Panc1 (cell line): Measurements from ENCODE around the gene WDR35. TPM values are rescaled to one million over a fixed set of nuclear protein-coding genes. Genes with fewer than 3 reads are reported as not detected.

Experiments
- ATAC-seq: fragments of 200-7000 bp; cut with Tn5 transposase; 2 replicates; pipeline ENCODE4 v1.9.1; 2020; ENCODE audit warnings: mild to moderate bottlenecking, moderate library complexity
- BruUV-seq: library from RNA; stranded (reverse); fragments of 400-500 nt; replicated peaks from 2 replicates; lab custom pipeline; 2021; lab: Mats Ljungman, UMichigan
- CTCF ChIA-PET: fragments of 300-600 bp; sonication (Branson Sonifier 250); formaldehyde crosslinking; loops from one replicate; lab custom pipeline; 2022; ENCODE audit warnings: antibody characterized with exemption; lab: Charles Lee
- POLR2A ChIA-PET: fragments of 300-600 bp; sonication (Branson Sonifier 250); formaldehyde crosslinking; loops from one replicate; lab custom pipeline; 2022; ENCODE audit warnings: antibody characterized with exemption; lab: Charles Lee
- DNase-seq: peaks from one replicate; pipeline ENCODE4 v3.0.0-alpha.2; 2010; ENCODE audit warnings: low read depth, low spot score
- H3K27ac ChIP-seq: 2 replicates; pipeline ENCODE4 v1.5.1; 2011; ENCODE audit warnings: mild to moderate bottlenecking, low read length, inconsistent platforms
- H3K27me3 ChIP-seq: fragments of 200-500 bp; sonication (Bioruptor generic); 2 replicates; pipeline ENCODE4 v1.6.0; 2014; ENCODE audit warnings: low read length, inconsistent platforms; ENCODE audit not compliant: control insufficient read depth, insufficient read depth
- H3K36me3 ChIP-seq: fragments of 200-500 bp; sonication (Bioruptor generic); 2 replicates; pipeline ENCODE4 v1.5.1; 2014; ENCODE audit warnings: inconsistent platforms, mild to moderate bottlenecking, low read length, moderate library complexity; ENCODE audit not compliant: control insufficient read depth, insufficient read depth
- H3K4me1 ChIP-seq: 2 replicates; pipeline ENCODE4 v1.5.1; 2011; ENCODE audit warnings: inconsistent platforms, mild to moderate bottlenecking, low read length, moderate library complexity; ENCODE audit not compliant: control insufficient read depth, insufficient read depth
- H3K4me3 ChIP-seq, 2 experiments: 2 replicates each; pipeline ENCODE4 v1.5.1; 2011 to 2012; ENCODE audit warnings: low read depth in 2 of 2, low read length in 2 of 2, mild to moderate bottlenecking in 2 of 2, inconsistent platforms in 1 of 2, moderate library complexity in 1 of 2
- H3K9me3 ChIP-seq: fragments of 200-500 bp; sonication (Bioruptor generic); 2 replicates; pipeline ENCODE4 v1.5.1; 2014; ENCODE audit warnings: low read depth, mild to moderate bottlenecking, inconsistent platforms, low read length, moderate library complexity; ENCODE audit not compliant: control insufficient read depth, insufficient read depth
- CTCF ChIP-seq: fragments of 450-650 bp; IDR thresholded peaks from 2 replicates; pipeline ENCODE4 v1.5.1; 2017; ENCODE audit warnings: mild to moderate bottlenecking
- POLR2AphosphoS5 ChIP-seq: IDR thresholded peaks from 2 replicates; pipeline ENCODE4 v1.6.1; 2012; ENCODE audit warnings: mild to moderate bottlenecking, low read depth, low read length, moderate library complexity
- REST ChIP-seq, 2 experiments: IDR thresholded peaks; 2 replicates each; pipeline ENCODE4 v1.6.1; 2011 to 2012; ENCODE audit warnings: low read depth in 2 of 2, control low read depth in 1 of 2, low read length in 1 of 2, mild to moderate bottlenecking in 1 of 2, moderate library complexity in 1 of 2; ENCODE audit not compliant: insufficient read depth in 1 of 2
- SIN3A ChIP-seq: IDR thresholded peaks from 2 replicates; pipeline ENCODE4 v1.6.1; 2012; ENCODE audit warnings: low read depth, mild to moderate bottlenecking, low read length, moderate library complexity, borderline replicate concordance; ENCODE audit not compliant: insufficient read depth
- TCF7L2 ChIP-seq: IDR thresholded peaks from 2 replicates; pipeline ENCODE4 v1.6.1; 2011; ENCODE audit warnings: mild to moderate bottlenecking, low read depth, low read length, inconsistent platforms
- in situ Hi-C: cut with HindIII; loops from 2 replicates; pipeline ENCODE4 v1.10.0; 2016; ENCODE audit warnings: low sequenced_read_pairs, low pct_unique_long_range_greater_than_20kb
- intact Hi-C: fragments of 100-400 bp; cut with micrococcal nuclease; formaldehyde crosslinking; loops from one replicate; pipeline ENCODE4 v1.10.0; 2022; ENCODE audit not compliant: unreplicated experiment
- total RNA-seq: library from RNA; stranded (reverse); gene quantifications from one replicate; pipeline ENCODE4 v1.2.1, GENCODE V29; 2021; ENCODE audit not compliant: unreplicated experiment

Gene WDR35
- total RNA-seq, 1 experiment from 2014 or later = 13.8 TPM

- ChIA-PET POLR2A (interaction anchor here (0.6 kb wide), 1 partner anchor 15 kb away, joined by 3 read pairs; no protein-coding TSS in a partner anchor), CTCF (interaction anchor here (0.6 kb wide), 1 partner anchor 1121 kb away, joined by 4 read pairs; no protein-coding TSS in a partner anchor)
- in situ Hi-C loops = no loop called here
- ATAC-seq = no peak
- no peak for DNase-seq
- TSS peak; percentile 65 for BruUV-seq
- Histone ChIP-seq H3K27ac (peak overlapping the region; percentile 94), H3K9me3 (no peaks in the 10 kb centered on the region), H3K4me3 (peak overlapping the region; percentile 65 to 98), H3K27me3 (no peaks in the 10 kb centered on the region), H3K36me3 (peaks cover 8% of the 10 kb centered on the region), H3K4me1 (peaks cover 43% of the 10 kb centered on the region)
- intact Hi-C loops = no loop called here
- no peak for TF ChIP-seq CTCF
- TF ChIP-seq POLR2AphosphoS5 = no peak
- no peak for TF ChIP-seq REST (IDR thresholded peaks at IDR 0.05; ENCODE audit: insufficient read depth in 1 of 2, low read depth in 2 of 2, low read length in 1 of 2)
- TF ChIP-seq TCF7L2 = no peak
Observed at GRCh38 chr2:19899985-19900930, 89.6 kb downstream of the WDR35 start.

- Histone ChIP-seq H3K27me3 (no peaks in the 10 kb centered on the region), H3K4me1 (peaks cover 43% of the 10 kb centered on the region), H3K4me3 (peak overlapping the region; percentile 10 to 32; a peak in 3 of 4 replicates), H3K36me3 (peaks cover 8% of the 10 kb centered on the region), H3K9me3 (no peaks in the 10 kb centered on the region), H3K27ac (peak overlapping the region; percentile 65)
- no peak for TF ChIP-seq POLR2AphosphoS5
- no peak for TF ChIP-seq TCF7L2
- TF ChIP-seq SIN3A = no peak
- TF ChIP-seq REST (IDR thresholded peaks at IDR 0.05; ENCODE audit: insufficient read depth in 1 of 2, low read depth in 2 of 2, low read length in 1 of 2) = no peak
- no peak for TF ChIP-seq CTCF
- intact Hi-C loops (no loop called here), in situ Hi-C loops (no loop called here)
- CTCF ChIA-PET = no interaction called here
- ATAC-seq (no peak), DNase-seq (no peak)
- BruUV-seq = no TSS peak
- POLR2A ChIA-PET = no interaction called here
Observed at GRCh38 chr2:19898592-19899329, 91.1 kb downstream of the WDR35 start.
